Endothelial cell (in vitro differentiated cells): ENCODE data around the gene CDCA8. TPM values are rescaled to one million over a fixed set of nuclear protein-coding genes. Genes with fewer than 3 reads are reported as not detected.

ENCODE experiments used
- DNase-seq: peaks from one replicate; pipeline ENCODE4 v3.0.0; 2021; ENCODE audit warnings: low spot score
- H3K27ac Mint-ChIP-seq: one replicate; pipeline ENCODE4 v1.8.0; 2021; ENCODE audit warnings: mixed read lengths, inconsistent platforms; ENCODE audit not compliant: unreplicated experiment
- H3K27me3 Mint-ChIP-seq: one replicate; pipeline ENCODE4 v1.8.0; 2021; ENCODE audit warnings: mild to moderate bottlenecking, moderate library complexity, mixed read lengths, inconsistent platforms; ENCODE audit not compliant: unreplicated experiment
- H3K36me3 Mint-ChIP-seq: one replicate; pipeline ENCODE4 v1.8.0; 2021; ENCODE audit warnings: mild to moderate bottlenecking, low read depth, mixed read lengths, inconsistent platforms; ENCODE audit not compliant: unreplicated experiment
- H3K4me1 Mint-ChIP-seq: one replicate; pipeline ENCODE4 v1.8.0; 2021; ENCODE audit warnings: mild to moderate bottlenecking, mixed read lengths, inconsistent platforms; ENCODE audit not compliant: unreplicated experiment
- H3K4me3 Mint-ChIP-seq: one replicate; pipeline ENCODE4 v1.8.0; 2021; ENCODE audit warnings: mild to moderate bottlenecking, mixed read lengths, inconsistent platforms; ENCODE audit not compliant: unreplicated experiment
- H3K9me3 Mint-ChIP-seq: one replicate; pipeline ENCODE4 v1.8.0; 2021; ENCODE audit warnings: mixed read lengths, inconsistent platforms; ENCODE audit not compliant: unreplicated experiment
- total RNA-seq: library from RNA; stranded (reverse); fragmentation: NEBNext Ultra II Directional; extraction: Animal tissue kit (Norgen Biotek cat#: 25700); gene quantifications from one replicate; pipeline ENCODE4 v1.2.1, GENCODE V29; 2021; ENCODE audit not compliant: unreplicated experiment
- TF ChIP-seq, protein P1 (sequence below): fragments of 200-600 bp; sonication (generic); IDR thresholded peaks from one replicate; pipeline ENCODE4 v1.5.0; 2021; ENCODE audit warnings: antibody characterized with exemption; ENCODE audit not compliant: unreplicated experiment

CDCA8 gene
- total RNA-seq, 1 donor from 2014 or later: 7.8 TPM

- TF ChIP-seq, protein P1, sequence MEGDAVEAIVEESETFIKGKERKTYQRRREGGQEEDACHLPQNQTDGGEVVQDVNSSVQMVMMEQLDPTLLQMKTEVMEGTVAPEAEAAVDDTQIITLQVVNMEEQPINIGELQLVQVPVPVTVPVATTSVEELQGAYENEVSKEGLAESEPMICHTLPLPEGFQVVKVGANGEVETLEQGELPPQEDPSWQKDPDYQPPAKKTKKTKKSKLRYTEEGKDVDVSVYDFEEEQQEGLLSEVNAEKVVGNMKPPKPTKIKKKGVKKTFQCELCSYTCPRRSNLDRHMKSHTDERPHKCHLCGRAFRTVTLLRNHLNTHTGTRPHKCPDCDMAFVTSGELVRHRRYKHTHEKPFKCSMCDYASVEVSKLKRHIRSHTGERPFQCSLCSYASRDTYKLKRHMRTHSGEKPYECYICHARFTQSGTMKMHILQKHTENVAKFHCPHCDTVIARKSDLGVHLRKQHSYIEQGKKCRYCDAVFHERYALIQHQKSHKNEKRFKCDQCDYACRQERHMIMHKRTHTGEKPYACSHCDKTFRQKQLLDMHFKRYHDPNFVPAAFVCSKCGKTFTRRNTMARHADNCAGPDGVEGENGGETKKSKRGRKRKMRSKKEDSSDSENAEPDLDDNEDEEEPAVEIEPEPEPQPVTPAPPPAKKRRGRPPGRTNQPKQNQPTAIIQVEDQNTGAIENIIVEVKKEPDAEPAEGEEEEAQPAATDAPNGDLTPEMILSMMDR: no peak
- H3K9me3 Mint-ChIP-seq: no peaks in the 10 kb centered on the region
- no peaks in the 10 kb centered on the region for H3K36me3 Mint-ChIP-seq
- H3K27me3 Mint-ChIP-seq: peaks cover 3% of the 10 kb centered on the region
- no peaks in the 10 kb centered on the region for H3K4me1 Mint-ChIP-seq
- no peak overlapping the region for H3K27ac Mint-ChIP-seq
- H3K4me3 Mint-ChIP-seq: no peak overlapping the region
- no peak for DNase-seq
These were observed 46.9 kb downstream of the CDCA8 start for GRCh38 chr1:37739222-37739621.

- Mint-ChIP-seq H3K36me3 (no peaks in the 10 kb centered on the region), H3K27ac (no peak overlapping the region), H3K4me3 (no peak overlapping the region), H3K4me1 (no peaks in the 10 kb centered on the region), H3K27me3 (peaks cover 2% of the 10 kb centered on the region), H3K9me3 (no peaks in the 10 kb centered on the region)
- TF ChIP-seq, protein P1: no peak
- no peak for DNase-seq
These were observed 48.8 kb downstream of the CDCA8 start for GRCh38 chr1:37741130-37741529.

DNA sequence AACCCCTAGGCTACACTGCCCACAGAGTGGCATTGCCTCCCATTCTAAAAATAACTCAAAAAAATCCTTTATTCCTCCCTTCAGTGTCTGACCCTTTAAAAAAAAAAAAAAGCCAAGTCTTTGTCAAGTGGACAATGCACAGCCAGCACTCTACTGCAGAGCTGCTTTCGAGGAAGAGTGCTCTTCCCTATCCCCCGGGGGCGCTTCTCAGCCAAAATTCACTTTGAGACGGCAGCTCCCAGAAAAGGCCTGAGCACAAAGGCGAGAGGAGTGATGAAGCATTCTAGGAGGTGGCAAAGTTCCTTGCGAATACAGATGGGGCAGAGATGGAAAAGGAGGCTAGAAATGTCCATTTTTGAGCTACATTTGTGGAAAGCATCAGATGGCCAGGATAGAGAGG lies 49.3 kb downstream of the CDCA8 start:
- DNase-seq: no peak
- Mint-ChIP-seq H3K4me3 (no peak overlapping the region), H3K27ac (no peak overlapping the region), H3K9me3 (no peaks in the 10 kb centered on the region), H3K4me1 (no peaks in the 10 kb centered on the region), H3K27me3 (peaks cover 2% of the 10 kb centered on the region), H3K36me3 (peaks cover 1% of the 10 kb centered on the region)
- TF ChIP-seq, protein P1: no peak

- TF ChIP-seq, protein P1: no peak
- no peak for DNase-seq
- H3K4me3 Mint-ChIP-seq: no peak overlapping the region
- no peaks in the 10 kb centered on the region for H3K9me3 Mint-ChIP-seq
- no peak overlapping the region for H3K27ac Mint-ChIP-seq
- peaks cover 4% of the 10 kb centered on the region for H3K36me3 Mint-ChIP-seq
- peaks cover 4% of the 10 kb centered on the region for H3K27me3 Mint-ChIP-seq
- H3K4me1 Mint-ChIP-seq: peaks cover under 1% of the 10 kb centered on the region
These were observed 54.5 kb downstream of the CDCA8 start for GRCh38 chr1:37746806-37747205.

DNA sequence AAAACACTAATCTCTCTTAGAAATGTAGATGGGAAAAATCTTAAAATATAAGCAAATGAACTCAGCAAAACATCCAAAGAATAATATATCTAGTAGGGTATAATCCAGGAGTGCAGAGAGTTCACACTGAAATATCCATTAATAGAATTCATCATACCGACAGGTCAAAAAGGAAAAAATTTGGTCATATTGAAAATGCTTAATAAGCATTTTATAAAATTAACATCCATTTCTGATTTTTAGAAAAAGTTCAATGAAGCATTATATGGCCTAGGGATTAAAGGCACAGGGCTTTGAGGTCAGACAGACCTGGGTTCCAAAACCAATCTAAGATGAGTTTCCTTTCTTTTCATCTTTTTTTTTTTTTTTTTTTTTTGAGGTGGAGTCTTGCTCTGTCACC lies 56.2 kb downstream of the CDCA8 start:
- peaks cover 6% of the 10 kb centered on the region for H3K4me1 Mint-ChIP-seq
- no peak overlapping the region for H3K27ac Mint-ChIP-seq
- H3K27me3 Mint-ChIP-seq: peaks cover 8% of the 10 kb centered on the region
- no peaks in the 10 kb centered on the region for H3K9me3 Mint-ChIP-seq
- H3K4me3 Mint-ChIP-seq: no peak overlapping the region
- TF ChIP-seq, protein P1: no peak
- DNase-seq: no peak
- peaks cover 4% of the 10 kb centered on the region for H3K36me3 Mint-ChIP-seq
